Progenitor cell of endocrine pancreas (in vitro differentiated cells): ENCODE measurements around the gene BTN2A1. TPM values are rescaled to one million over a fixed set of nuclear protein-coding genes. Genes with fewer than 3 reads are reported as not detected.

Experiments used
- DNase-seq: peaks from one replicate; pipeline ENCODE4 v3.0.0; 2021; ENCODE audit warnings: low spot score; ENCODE audit not compliant: unreplicated experiment
- H3K27ac Mint-ChIP-seq: 2 replicates; pipeline ENCODE4 v1.8.0; 2021; ENCODE audit warnings: mild to moderate bottlenecking, moderate library complexity, mixed read lengths
- H3K27me3 Mint-ChIP-seq: 2 replicates; pipeline ENCODE4 v1.8.0; 2021; ENCODE audit warnings: mixed read lengths
- H3K36me3 Mint-ChIP-seq: 2 replicates; pipeline ENCODE4 v1.8.0; 2022; ENCODE audit warnings: mixed read lengths; ENCODE audit not compliant: insufficient read depth
- H3K4me1 Mint-ChIP-seq: 2 replicates; pipeline ENCODE4 v1.8.0; 2021; ENCODE audit warnings: low read depth, mixed read lengths
- H3K4me3 Mint-ChIP-seq: 2 replicates; pipeline ENCODE4 v1.8.0; 2021; ENCODE audit warnings: low read depth, mild to moderate bottlenecking, moderate library complexity, mixed read lengths
- H3K9me3 Mint-ChIP-seq: 2 replicates; pipeline ENCODE4 v1.8.0; 2021; ENCODE audit warnings: low read depth, mixed read lengths
- CTCF ChIP-seq: fragments of 200-600 bp; sonication (generic); IDR thresholded peaks from one replicate; pipeline ENCODE4 v1.5.0; 2021; ENCODE audit warnings: antibody characterized with exemption, mild to moderate bottlenecking; ENCODE audit not compliant: unreplicated experiment
- total RNA-seq: library from RNA; stranded (reverse); gene quantifications from 2 replicates; pipeline ENCODE4 v1.2.1, GENCODE V29; 2021

The BTN2A1 gene
- total RNA-seq, 1 donor from 2014 or later: 26.4 TPM

DNA sequence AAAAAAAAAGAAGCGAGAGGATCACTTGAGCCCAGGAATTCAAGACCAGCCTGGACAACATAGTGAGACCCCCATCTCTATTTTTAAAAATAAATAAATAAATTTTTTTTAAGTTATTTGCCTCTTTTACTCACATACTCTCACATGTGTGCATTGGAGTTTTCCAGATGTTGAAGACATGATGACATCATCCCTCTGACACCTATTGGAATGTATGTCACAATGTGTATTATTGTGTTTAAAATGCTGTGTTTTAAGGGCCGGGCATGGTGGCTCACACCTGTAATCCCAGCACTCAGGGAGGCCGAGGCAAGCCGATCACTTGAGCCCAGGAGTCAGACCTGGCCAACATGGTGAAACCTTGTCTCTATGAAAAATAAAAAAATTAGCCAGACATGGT, 24.6 kb downstream of the BTN2A1 start:
- TF ChIP-seq CTCF: no peak
- no peaks in the 10 kb centered on the region for H3K27me3 Mint-ChIP-seq
- H3K9me3 Mint-ChIP-seq: no peaks in the 10 kb centered on the region
- H3K36me3 Mint-ChIP-seq: no peaks in the 10 kb centered on the region
- no peak overlapping the region for H3K27ac Mint-ChIP-seq
- no peak overlapping the region for H3K4me3 Mint-ChIP-seq
- DNase-seq: no peak
- peaks cover 3% of the 10 kb centered on the region for H3K4me1 Mint-ChIP-seq

- Mint-ChIP-seq H3K4me1 (no peaks in the 10 kb centered on the region), H3K27me3 (no peaks in the 10 kb centered on the region), H3K36me3 (no peaks in the 10 kb centered on the region), H3K27ac (no peak overlapping the region), H3K9me3 (peaks cover 3% of the 10 kb centered on the region), H3K4me3 (no peak overlapping the region)
- no peak for DNase-seq
- TF ChIP-seq CTCF: no peak
Measured at GRCh38 chr6:26483727-26484126, 26.0 kb downstream of the BTN2A1 start.

DNA sequence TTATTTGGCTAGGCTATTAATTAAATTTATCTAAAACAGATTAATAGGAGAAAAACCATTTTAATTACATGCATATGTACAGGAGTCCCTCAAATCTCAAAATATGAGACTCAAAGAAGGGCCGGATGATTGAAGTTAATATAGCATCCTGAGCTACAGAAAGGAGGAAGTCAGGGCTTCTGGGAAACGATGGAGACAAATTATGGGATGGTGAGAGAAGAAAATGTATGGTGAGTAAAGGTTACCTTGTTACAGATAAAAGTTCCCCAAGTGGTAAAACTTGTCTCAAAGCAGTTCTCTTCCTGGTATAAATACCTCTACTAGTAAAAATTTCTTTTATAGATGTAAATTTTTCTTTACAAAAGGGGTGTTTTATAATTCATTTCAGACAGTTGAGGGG, 26.4 kb downstream of the BTN2A1 start:
- H3K36me3 Mint-ChIP-seq: no peaks in the 10 kb centered on the region

GRCh38 chr6:26485112-26485780, 27.5 kb downstream of the BTN2A1 start:
- no peak overlapping the region for H3K27ac Mint-ChIP-seq
- H3K27me3 Mint-ChIP-seq: no peaks in the 10 kb centered on the region
- H3K36me3 Mint-ChIP-seq: no peaks in the 10 kb centered on the region
- no peak overlapping the region for H3K4me3 Mint-ChIP-seq
- no peak for DNase-seq
- TF ChIP-seq CTCF: no peak
- peaks cover 7% of the 10 kb centered on the region for H3K4me1 Mint-ChIP-seq
- H3K9me3 Mint-ChIP-seq: peaks cover 3% of the 10 kb centered on the region

More for the DNA sequence above, 26.4 kb downstream of the BTN2A1 start:
- no peak for TF ChIP-seq CTCF
- no peaks in the 10 kb centered on the region for H3K4me1 Mint-ChIP-seq
- DNase-seq: no peak
- H3K9me3 Mint-ChIP-seq: peaks cover 3% of the 10 kb centered on the region
- H3K27me3 Mint-ChIP-seq: no peaks in the 10 kb centered on the region
- no peak overlapping the region for H3K27ac Mint-ChIP-seq
- no peak overlapping the region for H3K4me3 Mint-ChIP-seq

- Mint-ChIP-seq H3K27me3 (no peaks in the 10 kb centered on the region), H3K4me3 (no peak overlapping the region), H3K36me3 (no peaks in the 10 kb centered on the region), H3K27ac (no peak overlapping the region), H3K9me3 (peaks cover 3% of the 10 kb centered on the region), H3K4me1 (peaks cover 16% of the 10 kb centered on the region)
- no peak for DNase-seq
- no peak for TF ChIP-seq CTCF
Measured at GRCh38 chr6:26486358-26486757, 28.6 kb downstream of the BTN2A1 start.
